H9 (cell line): ENCODE measurements around the gene ANXA1. TPM values are rescaled to one million over a fixed set of nuclear protein-coding genes. Genes with fewer than 3 reads are reported as not detected.

Experiments
- DNase-seq: peaks from one replicate; pipeline ENCODE4 v3.0.0-alpha.2; 2017
- H2AFZ ChIP-seq: one replicate; pipeline ENCODE4 v1.6.1; 2013; ENCODE audit warnings: mild to moderate bottlenecking, low read length, control low read depth, moderate library complexity
- H2AK5ac ChIP-seq: 2 replicates; pipeline ENCODE4 v1.6.1; 2013; ENCODE audit warnings: low read length, control low read depth, mixed read lengths; ENCODE audit not compliant: insufficient read length
- H2BK120ac ChIP-seq: one replicate; pipeline ENCODE4 v1.6.1; 2013; ENCODE audit warnings: low read depth, mild to moderate bottlenecking, low read length, control low read depth, inconsistent platforms; ENCODE audit not compliant: poor library complexity, severe bottlenecking
- H2BK12ac ChIP-seq: 2 replicates; pipeline ENCODE4 v1.6.1; 2013; ENCODE audit warnings: low read length, control low read depth, mixed read lengths, low read depth; ENCODE audit not compliant: insufficient read length
- H2BK15ac ChIP-seq: 2 replicates; pipeline ENCODE4 v1.6.1; 2013; ENCODE audit warnings: low read depth, low read length, control low read depth
- H2BK20ac ChIP-seq: one replicate; pipeline ENCODE4 v1.6.1; 2013; ENCODE audit warnings: low read depth, mild to moderate bottlenecking, low read length, control low read depth, inconsistent platforms; ENCODE audit not compliant: poor library complexity, severe bottlenecking
- H2BK5ac ChIP-seq: 2 replicates; pipeline ENCODE4 v1.6.1; 2013; ENCODE audit warnings: low read length, control low read depth, mixed read lengths; ENCODE audit not compliant: insufficient read length
- H3K14ac ChIP-seq: 2 replicates; pipeline ENCODE4 v1.6.1; 2013; ENCODE audit warnings: low read length, control low read depth; ENCODE audit not compliant: insufficient read depth
- H3K18ac ChIP-seq: 2 replicates; pipeline ENCODE4 v1.6.1; 2013; ENCODE audit warnings: low read depth, mild to moderate bottlenecking, mixed read lengths, low read length, control low read depth; ENCODE audit not compliant: insufficient read length
- H3K23ac ChIP-seq: 2 replicates; pipeline ENCODE4 v1.6.1; 2013; ENCODE audit warnings: low read length, control low read depth, mixed read lengths, low read depth; ENCODE audit not compliant: insufficient read length
- H3K23me2 ChIP-seq: 2 replicates; pipeline ENCODE4 v1.6.1; 2013; ENCODE audit warnings: low read depth, mild to moderate bottlenecking, mixed read lengths, low read length, control low read depth; ENCODE audit not compliant: insufficient read length, poor library complexity, severe bottlenecking
- H3K27ac ChIP-seq: 2 replicates; pipeline ENCODE4 v1.5.1; 2013; ENCODE audit warnings: low read length, control low read depth, mixed read lengths, low read depth; ENCODE audit not compliant: insufficient read length
- H3K27me3 ChIP-seq: 2 replicates; pipeline ENCODE4 v1.6.1; 2013; ENCODE audit warnings: low read length, control low read depth, inconsistent platforms; ENCODE audit not compliant: insufficient read depth
- H3K4ac ChIP-seq: 2 replicates; pipeline ENCODE4 v1.6.1; 2013; ENCODE audit warnings: low read depth, mild to moderate bottlenecking, control low read depth, inconsistent platforms, low read length, moderate library complexity
- H3K4me1 ChIP-seq: 2 replicates; pipeline ENCODE4 v1.6.1; 2013; ENCODE audit warnings: low read length, control low read depth, inconsistent platforms; ENCODE audit not compliant: insufficient read depth
- H3K4me2 ChIP-seq: 2 replicates; pipeline ENCODE4 v1.6.1; 2013; ENCODE audit warnings: low read length, control low read depth, mixed read lengths; ENCODE audit not compliant: insufficient read length, insufficient read depth
- H3K56ac ChIP-seq: 2 replicates; pipeline ENCODE4 v1.6.1; 2013; ENCODE audit warnings: low read depth, mild to moderate bottlenecking, mixed read lengths, low read length, control low read depth; ENCODE audit not compliant: insufficient read length
- H3K79me1 ChIP-seq: 2 replicates; pipeline ENCODE4 v1.6.1; 2013; ENCODE audit warnings: low read depth, mild to moderate bottlenecking, moderate library complexity, low read length, control low read depth, inconsistent platforms; ENCODE audit not compliant: insufficient read depth, poor library complexity, severe bottlenecking
- H3K79me2 ChIP-seq: 2 replicates; pipeline ENCODE4 v1.6.1; 2013; ENCODE audit warnings: low read length, control low read depth, inconsistent platforms; ENCODE audit not compliant: insufficient read depth
- H3K9ac ChIP-seq: 2 replicates; pipeline ENCODE4 v1.6.1; 2013; ENCODE audit warnings: low read length, control low read depth, mixed read lengths; ENCODE audit not compliant: insufficient read length; ENCODE audit errors: extremely low read depth
- H3K9me3 ChIP-seq: one replicate; pipeline ENCODE4 v1.6.1; 2013; ENCODE audit warnings: low read depth, low read length, inconsistent platforms; ENCODE audit not compliant: control insufficient read depth
- H3T11ph ChIP-seq: one replicate; pipeline ENCODE4 v1.6.1; 2013; ENCODE audit warnings: mild to moderate bottlenecking, low read length, control low read depth, inconsistent platforms
- H4K20me1 ChIP-seq: one replicate; pipeline ENCODE4 v1.6.1; 2013; ENCODE audit not compliant: control insufficient read depth, insufficient read length, insufficient read depth
- H4K5ac ChIP-seq: 2 replicates; pipeline ENCODE4 v1.6.1; 2013; ENCODE audit warnings: low read depth, mild to moderate bottlenecking, mixed read lengths, low read length, control low read depth; ENCODE audit not compliant: insufficient read length
- H4K8ac ChIP-seq: replicated peaks from 2 replicates; pipeline ENCODE4 v1.6.1; 2013; ENCODE audit warnings: low read length, control low read depth, mixed read lengths, low read depth; ENCODE audit not compliant: insufficient read length
- H4K91ac ChIP-seq: 2 replicates; pipeline ENCODE4 v1.6.1; 2013; ENCODE audit warnings: low read depth, mild to moderate bottlenecking, moderate library complexity, mixed read lengths, low read length, control low read depth; ENCODE audit not compliant: insufficient read length
- H3K27ac Mint-ChIP-seq, 3 experiments: 2 replicates in 2 of 3; 3 replicates in 1 of 3; pipeline ENCODE4 v1.8.0; 2020 to 2021; ENCODE audit warnings: mixed read lengths in 3 of 3, mild to moderate bottlenecking in 1 of 3, moderate library complexity in 1 of 3
- H3K27me3 Mint-ChIP-seq: 2 replicates; pipeline ENCODE4 v1.8.0; 2021; ENCODE audit warnings: low read depth, mild to moderate bottlenecking, moderate library complexity, mixed read lengths
- H3K36me3 Mint-ChIP-seq, 3 experiments: 2 replicates in 2 of 3; 3 replicates in 1 of 3; pipeline ENCODE4 v1.8.0; 2020 to 2021; ENCODE audit warnings: low read depth in 3 of 3, mixed read lengths in 3 of 3; ENCODE audit not compliant: insufficient read depth in 1 of 3
- H3K4me1 Mint-ChIP-seq, 2 experiments: 2 replicates each; pipeline ENCODE4 v1.8.0; 2020; ENCODE audit warnings: mixed read lengths in 2 of 2
- H3K4me3 Mint-ChIP-seq, 2 experiments: 2 replicates in 1 of 2; 3 replicates in 1 of 2; pipeline ENCODE4 v1.8.0; 2020 to 2021; ENCODE audit warnings: mild to moderate bottlenecking in 2 of 2, mixed read lengths in 2 of 2, moderate library complexity in 1 of 2
- H3K9me3 Mint-ChIP-seq, 2 experiments: 2 replicates in 1 of 2; 3 replicates in 1 of 2; pipeline ENCODE4 v1.8.0; 2020; ENCODE audit warnings: mild to moderate bottlenecking in 2 of 2, mixed read lengths in 2 of 2, moderate library complexity in 1 of 2
- WGBS: extraction: QIAGEN DNeasy Blood & Tissue Kit; methylation state at CpG from one replicate; pipeline ENCODE4 v1.1.7; 2013; ENCODE audit warnings: missing lambda C conversion rate, low lambda C conversion rate, mixed read lengths; ENCODE audit not compliant: insufficient read length; ENCODE audit errors: extremely low coverage; 5-methylcytosine and 5-hydroxymethylcytosine counted together
- total RNA-seq: library from RNA; stranded (reverse); gene quantifications from 2 replicates; pipeline ENCODE4 v1.2.1, GENCODE V29; 2021
- TF ChIP-seq, protein P1 (sequence below): fragments of 200-600 bp; sonication (generic); conservative IDR thresholded peaks from 3 replicates; pipeline ENCODE4 v1.8.0; 2021; ENCODE audit warnings: antibody characterized with exemption, mild to moderate bottlenecking

The ANXA1 gene
- total RNA-seq, 1 experiment from 2014 or later = 3.5 TPM

DNA sequence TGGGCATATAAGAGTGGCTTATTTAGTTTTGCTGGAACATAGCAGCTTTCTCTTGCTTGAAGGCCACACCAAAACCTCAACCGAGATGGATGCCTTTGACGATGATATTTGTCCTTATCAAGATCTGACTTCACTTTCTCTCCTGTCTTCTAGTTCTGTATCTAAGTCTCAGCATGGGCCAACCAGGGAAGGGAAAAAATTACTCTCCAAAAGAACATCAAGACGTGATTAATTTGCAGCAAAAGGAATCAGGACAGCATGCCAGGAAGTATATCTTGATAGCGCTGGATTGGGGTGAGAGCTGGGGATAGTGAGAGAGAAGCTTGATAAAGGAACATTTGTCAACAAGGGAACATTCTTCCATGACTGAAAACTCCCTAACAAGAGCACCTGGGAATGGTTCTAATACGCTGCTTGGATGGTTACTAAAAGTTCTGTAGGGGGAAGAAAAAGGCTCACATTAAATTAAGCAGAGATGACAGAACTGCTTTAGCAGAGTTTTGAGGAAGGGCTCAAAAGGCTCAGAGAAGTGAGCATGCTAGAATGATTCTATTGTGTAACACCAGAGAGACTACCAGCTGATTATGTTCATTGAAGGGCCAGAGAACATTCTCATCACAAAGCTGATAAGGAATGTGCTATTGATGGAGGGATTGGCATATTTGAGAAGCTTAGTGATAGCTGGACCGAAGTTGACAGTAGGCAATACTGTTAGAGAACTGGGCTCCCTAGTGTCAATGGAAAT is 21.6 kb upstream of the ANXA1 start:
- Mint-ChIP-seq H3K4me1 (peaks cover 10 to 15% of the 10 kb centered on the region in 2 experiments), H3K27ac (no peak overlapping the region), H3K9me3 (no peaks in the 10 kb centered on the region), H3K27me3 (no peaks in the 10 kb centered on the region), H3K4me3 (no peak overlapping the region), H3K36me3 (no peaks in the 10 kb centered on the region)
- Histone ChIP-seq H3K9ac (no peak overlapping the region), H3K79me2 (no peaks in the 10 kb centered on the region), H2BK15ac (no peak overlapping the region), H3K18ac (no peak overlapping the region), H3K9me3 (no peaks in the 10 kb centered on the region), H4K5ac (no peak overlapping the region), H3T11ph (no peak overlapping the region), H3K23ac (no peak overlapping the region), H3K79me1 (no peaks in the 10 kb centered on the region), H3K4me2 (no peak overlapping the region), H3K56ac (no peak overlapping the region), H3K27me3 (no peaks in the 10 kb centered on the region), H3K23me2 (no peaks in the 10 kb centered on the region), H3K4ac (no peak overlapping the region), H3K27ac (no peak overlapping the region), H2BK5ac (no peak overlapping the region), H3K14ac (no peak overlapping the region), H2AK5ac (no peak overlapping the region), H4K20me1 (no peaks in the 10 kb centered on the region), H3K4me1 (no peaks in the 10 kb centered on the region), H4K8ac (no peak overlapping the region), H4K91ac (no peak overlapping the region), H2AFZ (no peak overlapping the region), H2BK12ac (no peak overlapping the region), H2BK20ac (no peak overlapping the region), H2BK120ac (no peak overlapping the region)
- no CpG with 5 or more reads among the region's 6 CpGs for WGBS
- DNase-seq = no peak
- TF ChIP-seq, protein P1, sequence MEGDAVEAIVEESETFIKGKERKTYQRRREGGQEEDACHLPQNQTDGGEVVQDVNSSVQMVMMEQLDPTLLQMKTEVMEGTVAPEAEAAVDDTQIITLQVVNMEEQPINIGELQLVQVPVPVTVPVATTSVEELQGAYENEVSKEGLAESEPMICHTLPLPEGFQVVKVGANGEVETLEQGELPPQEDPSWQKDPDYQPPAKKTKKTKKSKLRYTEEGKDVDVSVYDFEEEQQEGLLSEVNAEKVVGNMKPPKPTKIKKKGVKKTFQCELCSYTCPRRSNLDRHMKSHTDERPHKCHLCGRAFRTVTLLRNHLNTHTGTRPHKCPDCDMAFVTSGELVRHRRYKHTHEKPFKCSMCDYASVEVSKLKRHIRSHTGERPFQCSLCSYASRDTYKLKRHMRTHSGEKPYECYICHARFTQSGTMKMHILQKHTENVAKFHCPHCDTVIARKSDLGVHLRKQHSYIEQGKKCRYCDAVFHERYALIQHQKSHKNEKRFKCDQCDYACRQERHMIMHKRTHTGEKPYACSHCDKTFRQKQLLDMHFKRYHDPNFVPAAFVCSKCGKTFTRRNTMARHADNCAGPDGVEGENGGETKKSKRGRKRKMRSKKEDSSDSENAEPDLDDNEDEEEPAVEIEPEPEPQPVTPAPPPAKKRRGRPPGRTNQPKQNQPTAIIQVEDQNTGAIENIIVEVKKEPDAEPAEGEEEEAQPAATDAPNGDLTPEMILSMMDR = no peak
